Endodermal cell (in vitro differentiated cells): ENCODE results near the gene SPTLC3. TPM values are rescaled to one million over a fixed set of nuclear protein-coding genes. Genes with fewer than 3 reads are reported as not detected.

ENCODE experiments used
- DNase-seq: peaks from one replicate; pipeline ENCODE4 v3.0.0-alpha.2; 2017
- H3K27ac ChIP-seq: 2 replicates; pipeline ENCODE4 v1.5.1; 2013; ENCODE audit warnings: mild to moderate bottlenecking, low read depth, low read length, moderate library complexity
- H3K27me3 ChIP-seq: 2 replicates; pipeline ENCODE4 v1.6.1; 2013; ENCODE audit warnings: mild to moderate bottlenecking, low read length, moderate library complexity; ENCODE audit not compliant: insufficient read depth, control insufficient read depth, poor library complexity, severe bottlenecking
- H3K36me3 ChIP-seq: 2 replicates; pipeline ENCODE4 v1.7.0; 2013; ENCODE audit warnings: mild to moderate bottlenecking, low read length, moderate library complexity; ENCODE audit not compliant: control insufficient read depth, insufficient read depth
- H3K4me1 ChIP-seq: one replicate; pipeline ENCODE4 v1.7.0; 2013; ENCODE audit warnings: low read length; ENCODE audit not compliant: control insufficient read depth, insufficient read depth
- H3K4me3 ChIP-seq: 2 replicates; pipeline ENCODE4 v1.5.1; 2013; ENCODE audit warnings: mild to moderate bottlenecking, low read length, moderate library complexity
- H3K9ac ChIP-seq: 2 replicates; pipeline ENCODE4 v1.6.1; 2013; ENCODE audit warnings: mild to moderate bottlenecking, low read length, moderate library complexity; ENCODE audit not compliant: poor library complexity, severe bottlenecking; ENCODE audit errors: extremely low read depth
- H3K9me3 ChIP-seq: 2 replicates; pipeline ENCODE4 v1.6.1; 2013; ENCODE audit warnings: mild to moderate bottlenecking, low read length, moderate library complexity; ENCODE audit not compliant: control insufficient read depth
- H3K27ac Mint-ChIP-seq: 2 replicates; pipeline ENCODE4 v1.8.0; 2020; ENCODE audit warnings: mixed read lengths
- H3K27me3 Mint-ChIP-seq: 2 replicates; pipeline ENCODE4 v1.8.0; 2021; ENCODE audit warnings: mild to moderate bottlenecking, mixed read lengths; ENCODE audit not compliant: insufficient read depth
- H3K36me3 Mint-ChIP-seq: 2 replicates; pipeline ENCODE4 v1.8.0; 2020; ENCODE audit warnings: low read depth, mixed read lengths
- H3K4me1 Mint-ChIP-seq: 2 replicates; pipeline ENCODE4 v1.8.0; 2020; ENCODE audit warnings: mixed read lengths
- H3K4me3 Mint-ChIP-seq: 2 replicates; pipeline ENCODE4 v1.8.0; 2020; ENCODE audit warnings: mild to moderate bottlenecking, moderate library complexity, mixed read lengths
- H3K9me3 Mint-ChIP-seq: 2 replicates; pipeline ENCODE4 v1.8.0; 2020; ENCODE audit warnings: mild to moderate bottlenecking, mixed read lengths
- CTCF ChIP-seq: fragments of 200-600 bp; sonication (generic); conservative IDR thresholded peaks from 2 replicates; pipeline ENCODE4 v1.5.0; 2021; ENCODE audit warnings: antibody characterized with exemption, mild to moderate bottlenecking
- WGBS, 2 experiments: methylation state at CpG; one replicate each; pipeline versions ENCODE4 v1.1.5 to v1.1.7; 2013; ENCODE audit warnings: missing lambda C conversion rate in 2 of 2, mixed read lengths in 1 of 2; ENCODE audit not compliant: insufficient coverage in 1 of 2, insufficient read length in 1 of 2; 5-methylcytosine and 5-hydroxymethylcytosine counted together
- total RNA-seq, 2 donors: library from RNA; stranded (reverse); fragmentation: NEBNext Ultra II Directional in 1 of 2; extraction: Animal tissue kit (Norgen Biotek cat#: 25700) in 1 of 2; gene quantifications; 2 replicates in 1 of 2; 3 replicates in 1 of 2; pipeline ENCODE4 v1.2.1, GENCODE V29; 2021

Gene SPTLC3
- total RNA-seq, 2 donors from 2014 or later = 1.6 TPM

GRCh38 chr20:13068336-13068735 is 59.6 kb downstream of the SPTLC3 start:
- Histone ChIP-seq H3K27me3 (no peaks in the 10 kb centered on the region), H3K27ac (no peak overlapping the region), H3K4me1 (no peaks in the 10 kb centered on the region), H3K36me3 (no peaks in the 10 kb centered on the region), H3K9me3 (no peaks in the 10 kb centered on the region), H3K9ac (no peak overlapping the region), H3K4me3 (no peak overlapping the region)
- 88 to 92% methylated on average over 1 to 3 of the region's 3 CpGs for WGBS, 2 experiments
- no peaks in the 10 kb centered on the region for H3K4me1 Mint-ChIP-seq
- H3K27me3 Mint-ChIP-seq = no peaks in the 10 kb centered on the region
- no peaks in the 10 kb centered on the region for H3K9me3 Mint-ChIP-seq
- TF ChIP-seq CTCF = no peak
- no peak overlapping the region for H3K27ac Mint-ChIP-seq
- no peak for DNase-seq
- no peak overlapping the region for H3K4me3 Mint-ChIP-seq
- H3K36me3 Mint-ChIP-seq = no peaks in the 10 kb centered on the region

GRCh38 chr20:13081877-13082276 is 73.1 kb downstream of the SPTLC3 start:
- no peaks in the 10 kb centered on the region for H3K9me3 ChIP-seq
- Mint-ChIP-seq H3K9me3 (no peaks in the 10 kb centered on the region), H3K27ac (no peak overlapping the region), H3K36me3 (no peaks in the 10 kb centered on the region), H3K4me1 (no peaks in the 10 kb centered on the region), H3K27me3 (no peaks in the 10 kb centered on the region), H3K4me3 (no peak overlapping the region)
- H3K4me3 ChIP-seq = no peak overlapping the region
- WGBS, 2 experiments = 91% methylated on average over 1 of the region's 1 CpG; no CpG with 5 or more reads in 1 of the 2 experiments
- H3K27me3 ChIP-seq = no peaks in the 10 kb centered on the region
- TF ChIP-seq CTCF = no peak
- no peak for DNase-seq
- no peaks in the 10 kb centered on the region for H3K36me3 ChIP-seq
- H3K27ac ChIP-seq = no peak overlapping the region
- H3K4me1 ChIP-seq = no peaks in the 10 kb centered on the region
- H3K9ac ChIP-seq = no peak overlapping the region

GRCh38 chr20:13082378-13082777 is 73.6 kb downstream of the SPTLC3 start:
- no peaks in the 10 kb centered on the region for H3K4me1 ChIP-seq
- no peaks in the 10 kb centered on the region for H3K27me3 ChIP-seq
- no peak overlapping the region for H3K27ac ChIP-seq
- Mint-ChIP-seq H3K27me3 (no peaks in the 10 kb centered on the region), H3K36me3 (no peaks in the 10 kb centered on the region), H3K4me3 (no peak overlapping the region), H3K27ac (no peak overlapping the region), H3K9me3 (no peaks in the 10 kb centered on the region), H3K4me1 (no peaks in the 10 kb centered on the region)
- no peak overlapping the region for H3K9ac ChIP-seq
- H3K4me3 ChIP-seq = no peak overlapping the region
- TF ChIP-seq CTCF = no peak
- no peaks in the 10 kb centered on the region for H3K9me3 ChIP-seq
- DNase-seq = no peak
- H3K36me3 ChIP-seq = no peaks in the 10 kb centered on the region
